HK-2 (cell line): ENCODE measurements around the gene DOCK8.
A peak's percentile ranks its signal among the peaks of the same experiment; 100 is the strongest.
"Not testable (repeated sequence)": the region's sequence is repeated elsewhere in the genome, so short reads cannot be mapped to it uniquely, and the experiment has no call there.

Experiments
- DNase-seq: peaks from one replicate; pipeline ENCODE4 v3.0.0-alpha.2; 2018; ENCODE audit not compliant: unreplicated experiment

DOCK8 gene

DNA sequence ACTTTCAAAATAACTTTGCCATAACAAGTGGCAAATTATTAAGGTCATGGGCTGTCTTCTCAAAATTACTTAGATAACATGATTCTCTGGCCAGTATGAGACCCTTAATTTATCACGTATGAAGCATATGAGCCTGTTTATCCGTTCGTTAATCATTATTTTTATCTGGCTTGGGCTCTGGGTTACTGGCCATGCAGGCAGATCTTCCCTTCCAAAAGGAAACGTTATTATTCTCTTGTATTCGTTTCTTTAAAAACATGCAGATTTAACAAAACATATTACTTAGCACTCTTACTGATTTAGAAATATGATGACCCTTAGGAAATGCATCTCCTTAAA, 148.6 kb downstream of the DOCK8 start:
- DNase-seq, result no peak

DNA sequence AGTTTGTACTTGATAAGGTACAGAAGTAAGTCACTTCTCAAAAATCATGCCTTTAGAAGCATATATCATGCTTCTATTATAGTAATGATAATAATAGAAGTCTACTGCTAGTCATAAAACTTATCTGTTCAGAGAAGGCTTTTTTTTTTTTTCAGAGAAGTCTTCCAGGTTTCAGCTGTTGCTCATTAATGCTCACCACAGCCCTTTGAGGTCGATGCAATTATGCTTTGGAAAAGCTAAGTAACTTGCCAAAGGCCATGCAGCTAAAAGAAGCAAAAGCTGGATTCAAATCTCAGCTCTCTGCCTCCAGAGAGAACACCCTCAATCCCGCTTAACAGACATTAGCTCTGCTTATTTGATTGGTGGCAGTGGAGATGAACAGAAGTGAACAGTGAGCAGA, 150.8 kb downstream of the DOCK8 start:
- DNase-seq, result no peak

DNA sequence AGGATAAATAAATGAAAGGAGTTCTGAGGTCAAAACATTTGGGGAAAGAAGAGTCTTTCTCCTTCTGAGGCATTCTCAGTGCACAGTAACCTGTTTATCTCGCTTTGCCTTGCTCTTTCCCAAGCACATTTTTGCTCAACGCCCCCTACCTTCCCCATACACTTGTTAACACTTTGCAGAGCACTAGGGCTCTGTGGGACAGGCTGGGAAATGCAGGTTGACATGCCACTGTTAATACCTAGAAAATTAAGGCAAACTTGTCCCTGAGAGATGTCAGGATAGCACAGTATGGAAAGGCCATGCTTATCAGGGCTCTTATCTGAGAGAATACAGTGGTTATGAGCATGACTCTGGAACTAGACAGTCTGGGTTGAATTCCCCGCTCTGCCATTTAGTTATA, 152.0 kb downstream of the DOCK8 start:
- no peak for DNase-seq

DNA sequence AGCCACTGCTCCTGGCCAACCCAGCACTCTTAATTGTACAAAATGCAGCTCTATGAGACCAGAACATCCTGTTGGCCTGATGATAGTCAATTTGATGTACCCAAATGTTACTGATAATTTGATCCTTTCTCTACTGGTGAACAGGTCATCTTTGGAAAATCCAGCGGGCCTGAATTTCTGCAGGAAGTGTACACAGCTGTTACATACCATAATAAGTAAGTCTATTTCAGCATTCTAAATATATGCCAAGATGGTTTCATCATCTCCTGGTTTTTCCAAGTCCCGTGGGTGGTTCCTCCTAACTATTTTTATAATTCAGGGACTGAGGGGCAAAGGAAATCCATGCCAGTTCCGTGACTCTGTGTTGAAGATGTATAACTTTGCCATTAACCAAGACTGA, 155.4 kb downstream of the DOCK8 start:
- DNase-seq, result no peak

DNA sequence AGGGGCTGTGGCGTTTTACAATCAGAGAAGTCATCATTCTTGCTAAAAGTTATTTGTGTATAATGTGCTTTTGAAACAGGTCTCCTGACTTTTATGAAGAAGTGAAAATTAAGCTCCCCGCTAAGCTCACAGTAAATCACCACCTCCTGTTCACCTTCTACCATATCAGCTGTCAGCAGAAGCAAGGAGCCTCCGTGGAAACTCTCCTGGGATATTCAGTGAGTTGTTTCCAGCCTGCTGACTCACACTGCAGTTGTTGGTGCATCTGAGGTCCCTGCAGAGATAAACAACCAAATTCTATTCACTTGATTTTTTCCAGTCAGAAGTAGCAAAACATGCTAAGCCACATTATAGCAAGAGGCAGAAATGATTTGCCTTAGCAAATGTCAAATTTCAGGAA, 156.7 kb downstream of the DOCK8 start:
- DNase-seq, result no peak

DNA sequence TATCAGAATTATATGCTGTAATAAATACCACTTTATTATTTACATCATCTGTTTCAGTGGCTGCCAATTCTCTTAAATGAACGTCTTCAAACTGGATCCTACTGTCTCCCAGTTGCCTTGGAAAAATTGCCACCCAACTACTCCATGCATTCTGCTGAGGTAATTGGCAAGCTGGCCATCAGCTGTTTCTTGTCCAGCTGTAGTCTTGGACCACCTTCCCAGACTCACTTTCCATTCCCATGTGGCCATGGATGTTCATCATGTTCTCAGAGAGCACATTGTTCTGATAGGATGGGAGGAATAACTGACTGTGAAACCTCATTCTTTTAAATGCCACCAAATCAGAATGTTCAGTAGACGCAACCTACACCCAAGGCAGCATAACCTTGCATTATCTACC, 157.5 kb downstream of the DOCK8 start:
- DNase-seq, result no peak

DNA sequence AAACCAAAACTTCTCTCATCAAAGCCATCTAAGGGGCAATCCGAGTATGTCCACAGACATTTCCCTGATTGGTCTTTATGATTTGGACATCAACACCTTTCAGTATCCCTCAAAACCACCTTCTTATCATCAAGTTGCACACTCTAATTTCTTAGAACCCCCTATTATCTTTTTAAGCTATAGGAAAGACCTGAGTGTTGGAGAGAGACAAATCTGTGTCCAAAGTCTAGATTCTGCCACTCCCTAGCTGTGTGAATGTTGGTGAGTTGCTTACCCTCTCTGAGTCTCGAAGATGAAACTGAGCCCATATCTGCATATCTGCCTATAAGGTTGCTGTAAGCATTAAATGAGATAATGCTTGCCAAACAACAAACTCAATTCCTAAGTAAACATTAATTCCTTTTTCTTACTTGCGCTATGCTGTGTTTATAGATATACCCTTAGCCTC, 159.1 kb downstream of the DOCK8 start:
- DNase-seq, result no peak

DNA sequence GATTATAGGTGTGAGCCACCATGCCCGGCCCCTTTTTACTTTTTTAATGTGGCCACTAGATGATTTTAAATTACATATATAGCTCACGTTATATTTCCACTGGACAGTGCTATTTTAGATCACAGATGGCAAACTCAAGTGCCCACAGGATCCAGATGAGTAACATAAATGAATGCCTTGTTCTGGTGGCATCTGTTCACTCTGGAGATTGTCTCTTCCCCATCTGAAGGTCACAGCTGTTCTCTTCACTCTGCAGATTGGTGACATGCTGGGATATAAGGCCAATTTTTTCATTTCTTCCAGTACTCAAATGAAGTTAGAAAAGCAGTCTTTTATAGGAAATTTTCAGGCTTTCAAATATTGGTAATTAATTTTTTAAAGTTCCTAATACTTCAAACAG, 160.1 kb downstream of the DOCK8 start:
- DNase-seq, result no peak

DNA sequence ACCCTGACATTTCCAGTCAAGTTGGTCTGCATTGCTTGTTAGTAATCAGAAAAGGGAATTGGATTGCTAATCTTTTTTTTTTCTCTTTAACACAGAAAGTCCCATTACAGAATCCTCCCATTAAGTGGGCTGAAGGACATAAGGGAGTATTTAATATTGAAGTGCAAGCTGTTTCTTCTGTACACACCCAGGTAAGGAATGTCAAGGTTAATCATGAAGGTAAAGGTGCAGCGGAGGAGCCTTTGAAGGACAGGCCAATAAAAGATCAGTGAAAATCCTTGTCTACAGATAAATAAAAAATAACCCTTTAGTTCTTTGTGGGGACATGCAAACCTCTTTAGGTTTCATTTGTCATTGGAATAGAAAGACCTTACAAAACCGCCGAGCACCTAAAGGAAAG, 161.4 kb downstream of the DOCK8 start:
- DNase-seq, result no peak

DNA sequence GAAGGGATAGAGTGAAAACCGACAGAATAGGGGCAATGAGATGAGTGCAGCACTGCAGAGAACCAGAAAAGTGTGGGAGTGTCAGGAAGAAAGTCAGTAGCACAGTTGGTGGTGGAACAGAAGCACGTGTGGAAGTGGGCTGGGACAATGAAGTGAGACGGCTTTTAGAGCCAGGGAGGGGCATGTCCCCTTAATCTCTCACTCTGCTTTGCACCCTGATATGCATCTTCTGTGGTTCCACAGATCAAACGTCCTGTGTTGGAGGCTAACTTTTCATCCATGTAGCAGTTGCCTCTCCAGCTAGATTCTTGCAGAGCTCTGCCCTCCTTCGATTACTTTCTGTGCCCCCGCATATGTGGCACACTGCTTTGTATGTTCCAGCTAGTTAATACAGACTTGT, 163.6 kb downstream of the DOCK8 start:
- DNase-seq, result no peak

DNA sequence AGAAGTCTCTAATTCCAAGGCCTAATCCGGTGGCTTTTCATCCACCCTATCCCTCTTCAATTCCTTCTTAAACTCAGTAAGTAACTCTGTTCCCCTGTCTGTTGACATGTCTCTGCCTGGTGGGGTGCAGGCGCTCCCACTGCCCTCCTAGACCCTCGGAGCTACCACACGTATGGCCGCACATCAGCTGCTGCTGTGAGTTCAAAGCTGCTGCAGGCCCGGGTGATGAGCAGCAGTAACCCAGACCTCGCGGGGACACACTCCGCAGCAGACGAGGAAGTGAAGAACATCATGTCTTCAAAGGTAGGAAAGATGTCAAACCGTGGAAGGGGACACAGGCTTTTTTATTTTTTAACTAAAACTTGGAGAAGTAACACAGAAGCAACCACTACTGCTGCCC, 167.7 kb downstream of the DOCK8 start:
- no peak for DNase-seq

DNA sequence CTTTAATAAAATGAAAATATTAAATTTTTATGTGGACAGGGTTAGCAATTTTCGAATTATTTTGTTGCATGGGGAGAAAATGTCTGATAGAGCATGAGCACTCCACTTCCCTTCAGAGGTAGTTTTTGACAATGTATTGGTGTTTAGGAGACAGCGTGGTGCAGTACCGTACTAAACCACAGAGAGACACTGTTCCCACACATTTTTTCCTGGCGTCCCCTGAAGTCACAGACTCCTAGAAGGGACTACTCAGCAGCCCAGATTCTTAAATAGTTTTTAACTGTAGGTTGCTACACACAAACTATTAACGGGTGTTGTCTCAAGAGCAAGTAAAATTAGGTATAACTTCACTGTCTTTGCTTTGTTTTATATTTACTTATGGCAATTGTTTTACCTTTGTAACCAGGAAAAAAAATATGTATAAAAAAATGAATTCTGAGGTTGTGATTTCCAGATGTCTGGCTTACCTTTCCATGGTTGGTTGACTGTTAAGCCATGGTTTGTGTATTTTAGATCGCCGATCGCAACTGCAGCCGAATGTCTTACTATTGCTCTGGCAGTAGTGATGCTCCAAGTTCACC, 171.2 kb downstream of the DOCK8 start:
- DNase-seq, result peak; percentile 32

DNA sequence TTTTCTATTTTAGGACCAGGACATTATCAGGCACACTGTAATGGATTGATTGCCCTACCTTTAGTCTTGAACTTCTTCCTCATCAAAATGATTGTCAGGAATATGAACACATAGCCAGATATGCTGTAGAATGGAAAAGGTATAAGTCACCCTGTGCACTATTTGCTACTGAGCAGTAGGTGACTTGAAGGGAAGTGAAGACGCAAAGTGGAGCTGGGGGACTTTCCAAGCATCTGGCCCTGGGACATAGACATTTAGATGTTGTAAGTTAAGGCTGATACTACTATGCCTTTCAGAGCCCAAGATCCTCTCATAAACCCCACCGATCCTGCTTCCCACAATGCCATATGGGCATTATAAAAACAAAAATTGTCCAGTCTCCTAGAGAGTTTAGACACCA, 174.5 kb downstream of the DOCK8 start:
- DNase-seq, result no peak

DNA sequence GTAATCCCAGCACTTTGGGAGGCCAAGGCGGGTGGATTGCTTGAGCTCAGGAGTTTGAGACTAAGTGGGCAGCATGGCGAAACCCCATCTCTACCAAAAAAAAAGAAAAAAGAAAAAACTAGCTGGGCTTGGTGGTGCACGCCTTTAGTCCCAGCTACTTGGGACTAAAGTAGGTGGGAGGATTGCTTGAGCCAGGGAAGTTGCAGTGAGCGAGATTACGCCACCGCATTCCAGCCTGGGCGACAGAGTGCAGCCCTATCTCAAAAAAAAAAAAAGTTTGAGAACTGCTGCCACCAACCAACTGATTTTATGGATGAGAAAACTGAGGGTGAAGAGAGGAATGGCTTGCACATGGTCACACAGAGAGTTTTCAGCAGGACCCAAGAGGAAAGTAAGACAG, 175.1 kb downstream of the DOCK8 start:
- DNase-seq, result no peak

DNA sequence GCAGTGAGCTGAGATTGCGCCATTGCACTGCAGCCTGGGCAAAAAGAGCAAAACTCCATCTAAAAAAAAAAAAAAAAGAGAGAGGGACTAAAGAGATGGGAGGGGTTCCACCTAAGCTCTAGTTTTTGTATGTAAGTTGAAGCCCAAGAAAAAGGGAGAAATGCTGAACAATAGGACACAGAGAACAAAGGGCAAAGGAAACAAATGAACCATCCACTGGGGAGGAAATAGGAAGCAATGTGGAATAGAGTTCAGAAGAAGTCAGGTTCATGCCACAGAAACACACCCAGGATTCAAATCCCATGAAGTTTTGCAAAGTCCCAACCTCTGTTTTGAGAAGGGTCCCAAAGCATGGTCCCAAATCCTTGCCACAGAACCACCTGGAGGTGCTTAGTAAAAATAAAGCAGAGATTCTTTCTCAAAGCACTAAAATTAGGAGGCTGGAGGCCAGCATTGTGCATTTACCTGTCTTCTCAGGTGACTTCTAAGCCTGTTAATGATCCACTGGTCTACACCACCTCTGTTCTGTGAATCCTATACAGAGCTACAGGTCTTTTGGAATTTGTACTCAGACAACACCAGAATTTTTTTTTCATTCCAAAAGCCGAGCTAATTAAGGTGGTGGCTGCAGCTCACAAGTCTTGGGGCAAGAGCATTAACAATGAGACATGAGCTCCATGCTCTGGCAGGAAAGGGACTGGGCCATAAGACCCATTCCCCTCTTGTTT, 177.6 kb downstream of the DOCK8 start:
- DNase-seq, result no peak

DNA sequence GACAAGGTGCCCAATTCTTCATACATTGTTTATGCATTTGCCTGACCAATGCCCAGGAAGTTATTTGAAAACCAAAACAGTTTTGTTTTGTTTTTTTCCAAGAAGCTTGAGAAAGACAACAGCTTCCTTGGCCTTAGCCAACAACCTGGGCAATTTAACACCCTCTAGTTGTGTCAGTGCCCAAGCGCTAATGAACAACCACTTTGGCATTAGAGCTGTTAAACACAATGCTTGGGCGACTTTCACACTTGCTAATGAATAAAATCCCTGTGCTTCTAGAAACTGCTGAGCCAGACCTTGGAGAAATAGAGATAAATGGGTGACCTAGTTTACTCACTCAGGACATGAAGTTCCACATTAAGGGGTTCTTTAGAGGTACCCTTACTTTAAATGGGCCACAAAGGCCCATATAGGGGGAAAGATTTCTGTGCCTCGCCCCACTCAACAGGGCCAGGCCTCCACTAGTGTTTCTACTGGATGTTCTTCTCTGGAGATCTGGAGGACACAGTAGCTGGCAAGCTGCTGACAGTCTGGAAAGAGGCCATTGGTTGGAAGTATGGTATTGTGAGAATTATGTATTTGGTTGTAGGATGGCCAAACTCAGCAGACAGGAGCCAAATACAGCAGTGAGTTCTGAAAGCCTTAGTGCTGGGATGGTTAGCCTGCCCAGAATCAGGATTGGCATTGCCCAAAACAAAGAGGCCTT, 179.8 kb downstream of the DOCK8 start:
- no peak for DNase-seq

DNA sequence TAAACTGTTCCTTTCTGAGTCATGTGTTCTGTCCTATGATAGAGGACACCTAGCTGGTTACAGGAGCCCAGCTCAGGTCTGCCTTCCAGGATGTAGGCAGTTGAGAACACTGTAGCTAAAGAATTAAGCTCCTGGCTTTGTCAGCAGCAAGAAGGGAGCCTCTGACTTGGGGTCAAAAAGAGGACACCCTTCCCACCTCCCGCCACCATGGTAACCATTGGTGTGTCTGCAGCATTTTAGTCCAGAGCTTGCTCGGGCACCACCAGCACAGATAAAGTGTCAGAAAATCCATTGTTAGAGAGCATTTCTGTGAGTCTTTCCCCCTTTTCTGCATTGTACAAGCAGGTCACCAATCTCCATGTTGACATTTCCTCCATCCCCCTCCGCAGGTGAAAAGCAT, 181.7 kb downstream of the DOCK8 start:
- DNase-seq, result no peak

DNA sequence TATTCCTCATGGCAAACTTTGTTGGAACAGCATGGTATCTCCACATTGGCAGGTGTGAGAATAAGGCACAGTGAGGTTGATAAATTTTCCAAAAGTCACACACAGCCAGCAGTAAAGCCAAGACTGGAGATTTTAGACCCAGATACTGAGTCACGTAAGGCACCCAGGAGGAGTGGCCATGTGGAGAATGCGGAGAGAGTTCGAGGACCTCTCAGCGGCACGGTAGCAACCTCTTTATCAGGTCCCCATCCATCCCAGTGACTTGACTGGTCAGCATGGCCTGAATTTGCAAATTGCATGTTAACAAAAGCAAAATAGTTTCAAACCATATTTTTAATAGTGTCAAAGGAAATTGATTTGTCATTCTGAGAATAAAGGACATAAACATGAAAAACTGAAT, 183.4 kb downstream of the DOCK8 start:
- no peak for DNase-seq

DNA sequence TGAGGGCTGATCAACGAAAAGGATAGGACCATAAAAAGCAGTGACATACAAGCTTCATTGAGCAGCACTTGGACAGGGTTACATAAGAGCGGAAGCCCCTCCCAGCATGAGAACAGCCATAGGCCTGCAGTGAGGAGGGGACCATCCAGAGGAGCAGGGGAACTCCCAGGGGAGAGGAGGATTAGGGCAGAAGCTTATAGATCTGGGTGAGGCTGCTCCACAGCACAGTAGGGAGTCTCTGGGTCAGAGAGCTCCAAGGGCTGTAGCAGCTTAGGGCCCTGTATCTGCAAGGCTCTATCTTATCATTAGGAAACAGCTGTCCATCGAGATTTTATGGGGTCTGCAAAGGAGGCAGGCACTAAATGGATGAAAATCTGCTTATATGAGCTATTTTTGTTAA, 186.6 kb downstream of the DOCK8 start:
- no peak for DNase-seq

DNA sequence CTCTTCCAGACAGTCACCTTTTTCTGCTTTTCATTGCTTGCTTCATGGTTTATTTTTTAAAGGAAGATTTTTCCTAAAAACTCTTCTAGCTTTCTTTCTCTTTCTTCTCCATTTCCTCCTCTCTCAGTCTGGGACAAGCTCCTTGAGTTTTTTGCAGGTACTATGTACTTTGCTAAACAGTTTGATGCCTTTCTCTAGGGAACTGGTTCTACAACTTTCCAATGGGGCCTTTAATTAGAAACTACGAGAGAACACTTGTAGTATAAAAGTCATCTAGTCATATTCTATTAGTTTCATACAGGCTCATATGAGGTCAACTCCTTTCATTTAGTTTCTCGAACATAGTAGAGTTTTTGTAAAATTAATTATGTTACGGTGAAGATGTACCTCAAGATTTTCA, 189.6 kb downstream of the DOCK8 start:
- no peak for DNase-seq

DNA sequence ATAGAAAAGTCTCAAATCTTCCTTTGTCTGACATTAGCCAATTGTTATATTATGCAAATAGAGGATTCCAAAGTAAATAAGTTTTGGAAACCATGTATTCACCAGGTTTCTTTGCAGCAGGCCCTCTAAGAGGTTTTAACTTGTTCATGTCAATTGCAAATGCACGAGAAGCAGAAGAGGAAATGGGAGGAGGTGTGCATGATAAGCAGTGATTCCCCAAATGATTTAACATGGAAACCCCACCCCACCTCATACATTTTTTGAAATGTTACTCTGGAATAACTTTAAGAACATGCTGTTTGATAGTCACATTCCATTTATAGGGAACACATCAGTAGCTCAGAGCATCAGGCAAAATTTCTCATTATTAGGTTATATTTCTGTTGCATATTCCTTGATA, 190.7 kb downstream of the DOCK8 start:
- no peak for DNase-seq

DNA sequence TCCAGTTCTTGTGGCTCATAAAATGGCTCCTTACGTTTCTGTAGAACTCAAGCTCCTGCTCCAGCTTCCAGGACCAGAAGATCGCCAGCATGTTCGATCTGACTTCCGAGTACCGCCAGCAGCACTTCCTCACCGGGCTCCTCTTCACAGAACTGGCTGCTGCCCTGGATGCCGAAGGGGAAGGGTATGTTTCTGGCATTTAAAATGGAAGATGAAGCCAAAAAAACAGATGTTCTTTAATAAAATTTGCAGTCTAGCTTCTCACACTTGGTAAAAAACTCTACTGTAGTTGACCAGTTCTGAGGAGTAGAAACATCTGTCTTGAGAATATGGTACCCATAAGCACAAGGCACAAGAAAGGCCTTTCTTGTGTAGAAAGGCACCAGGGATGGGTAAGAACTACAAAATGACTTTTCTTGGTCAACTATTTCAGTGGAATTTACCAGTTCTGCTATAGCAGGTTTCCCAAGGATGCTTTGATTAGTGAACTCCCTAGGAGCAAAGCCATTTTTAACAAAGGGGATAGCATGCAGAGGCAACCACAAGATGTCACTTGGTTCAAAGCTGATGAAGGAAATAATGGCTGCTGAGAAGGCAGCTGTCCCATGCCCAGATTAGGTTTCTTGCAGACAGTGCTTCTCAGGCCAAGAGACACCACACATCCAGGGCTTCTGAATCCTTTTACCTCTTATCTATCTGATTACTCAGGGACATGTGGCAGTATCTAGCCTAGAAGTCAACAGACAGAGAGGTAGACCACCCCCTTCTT, 192.4 kb downstream of the DOCK8 start:
- no peak for DNase-seq

DNA sequence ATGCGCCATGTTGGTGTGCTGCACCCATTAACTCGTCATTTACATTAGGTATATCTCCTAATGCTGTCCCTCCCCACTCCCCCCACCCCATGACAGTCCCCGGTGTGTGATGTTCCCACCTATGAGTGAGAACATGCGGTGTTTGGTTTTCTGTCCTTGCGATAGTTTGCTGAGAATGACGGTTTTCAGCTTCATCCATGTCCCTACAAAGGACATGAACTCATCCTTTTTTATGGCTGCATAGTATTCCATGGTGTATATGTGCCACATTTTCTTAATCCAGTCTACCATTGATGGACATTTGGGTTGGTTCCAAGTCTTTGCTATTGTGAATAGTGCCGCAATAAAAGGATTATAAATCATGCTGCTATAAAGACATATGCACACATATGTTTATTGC, 195.0 kb downstream of the DOCK8 start:
- DNase-seq, result not testable (repeated sequence)
